ENCODE data around the gene PLA2R1. TPM values are rescaled to one million over a fixed set of nuclear protein-coding genes. Genes with fewer than 3 reads are reported as not detected.

Gene PLA2R1
- total and polyA plus RNA-seq, 8 donors = 0.31 to 6.8 (median 3.3) TPM

DNA sequence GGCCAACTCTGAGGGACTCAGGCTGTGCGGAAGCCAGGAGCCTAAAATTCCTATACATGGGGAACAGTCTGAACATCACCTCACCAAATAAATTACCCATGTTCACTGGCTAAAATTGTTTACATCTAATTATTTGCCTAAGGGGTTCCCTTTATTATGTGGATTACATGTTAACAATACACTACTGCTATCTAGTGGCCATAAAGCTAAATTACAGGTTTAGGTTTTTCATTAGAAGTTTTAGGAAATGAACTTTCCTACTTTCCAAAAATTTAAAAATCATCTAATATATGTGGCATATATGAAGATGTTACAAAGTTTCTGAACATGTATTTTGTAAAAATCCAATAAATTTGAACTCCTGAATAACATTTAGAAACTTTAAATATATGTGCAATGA is 40.3 kb downstream of the PLA2R1 start:
- no peaks in the 10 kb centered on the region for H3K27me3 ChIP-seq
- TF ChIP-seq CTCF (IDR thresholded peaks at IDR 0.05) = no peak
- TF ChIP-seq EP300 (IDR thresholded peaks at IDR 0.05) = no peak
- TF ChIP-seq POLR2A (IDR thresholded peaks at IDR 0.05) = no peak
- no peak for TF ChIP-seq POLR2AphosphoS5 (IDR thresholded peaks at IDR 0.05)
- no peaks in the 10 kb centered on the region for H3K4me1 ChIP-seq
- peaks cover 0 to 5% (median 3%) of the 10 kb centered on the region in 4 donors for H3K9me3 ChIP-seq
- H3K36me3 ChIP-seq = peaks cover 0 to 20% (median 11%) of the 10 kb centered on the region in 4 donors
- WGBS, 5 donors = 88 to 100% (median 97%) methylated on average over 1 of the region's 1 CpG
- no peak for DNase-seq
- intact Hi-C loops (cut with DNase I; ENCODE audit: low total_unique reads) = no loop called here
- H3K4me3 ChIP-seq = no peak overlapping the region
- H3K27ac ChIP-seq = no peak overlapping the region

DNA sequence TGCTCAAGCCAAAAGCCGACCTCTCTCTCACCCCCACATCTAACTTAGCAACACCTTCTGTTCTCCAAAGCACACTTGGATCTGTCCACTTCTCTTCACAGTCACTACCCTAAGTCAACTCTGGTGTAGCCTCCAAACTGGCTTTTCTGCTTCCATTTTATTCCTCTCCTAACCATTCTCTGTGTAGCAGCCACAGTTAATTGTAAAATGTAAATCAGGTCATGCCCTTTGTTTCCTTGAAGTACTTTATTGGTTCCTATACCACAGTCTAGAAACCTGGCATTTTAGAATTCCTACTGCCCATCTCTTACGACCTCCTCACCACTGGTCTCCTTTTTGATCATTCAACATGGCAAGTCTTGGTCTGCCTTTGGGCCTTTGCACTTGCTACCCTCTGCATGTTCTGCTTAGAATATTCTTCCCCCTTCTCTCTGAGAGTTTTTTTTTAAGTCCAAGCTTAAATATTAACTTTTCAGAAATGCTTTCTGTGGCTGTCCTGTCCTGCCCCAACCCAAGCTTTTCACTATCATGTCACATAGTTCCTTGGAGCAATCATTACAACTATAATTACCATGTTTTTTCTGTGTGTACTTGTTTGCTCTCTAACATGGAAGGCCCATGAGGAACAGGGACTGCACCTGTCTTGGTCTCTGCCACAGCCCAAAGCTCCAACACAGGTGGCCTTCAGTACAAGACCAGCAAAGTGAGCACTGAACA is 42.9 kb downstream of the PLA2R1 start:
- no peak overlapping the region for H3K27ac ChIP-seq

DNA sequence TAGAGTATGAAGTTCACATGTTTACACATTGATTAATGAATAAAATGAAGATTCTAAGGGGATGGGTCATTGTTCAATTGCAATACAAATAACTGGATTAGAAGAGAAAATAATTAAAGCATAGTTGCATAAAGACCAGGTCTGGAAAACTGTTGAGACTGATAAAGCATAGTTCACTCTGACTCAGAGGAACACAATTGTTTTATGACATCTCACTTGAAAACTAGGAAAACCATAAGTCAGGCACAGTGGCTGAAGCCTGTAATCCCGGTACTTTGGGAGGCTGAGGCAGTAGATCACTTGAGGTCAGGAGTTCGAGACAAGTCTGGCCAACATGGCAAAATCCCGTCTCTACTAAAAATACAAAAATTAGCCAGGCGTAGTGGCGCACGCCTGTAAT is 46.7 kb downstream of the PLA2R1 start:
- WGBS, 5 donors = 74 to 84% (median 82%) methylated on average over 6 of the region's 6 CpGs
- DNase-seq = no peak
- H3K9me3 ChIP-seq = no peaks in the 10 kb centered on the region
- intact Hi-C loops (cut with DNase I; ENCODE audit: low total_unique reads) = no loop called here
- H3K27me3 ChIP-seq = no peaks in the 10 kb centered on the region
- H3K27ac ChIP-seq = no peak overlapping the region
- no peak overlapping the region for H3K4me3 ChIP-seq
- no peaks in the 10 kb centered on the region for H3K4me1 ChIP-seq
- peaks cover 0 to 34% (median 25%) of the 10 kb centered on the region in 4 donors for H3K36me3 ChIP-seq
- TF ChIP-seq POLR2A (IDR thresholded peaks at IDR 0.05) (no peak), CTCF (IDR thresholded peaks at IDR 0.05) (no peak), EP300 (IDR thresholded peaks at IDR 0.05) (no peak), POLR2AphosphoS5 (IDR thresholded peaks at IDR 0.05) (no peak)

More for the DNA sequence above, 42.9 kb downstream of the PLA2R1 start:
- WGBS, 5 donors = 82 to 96% (median 91%) methylated on average over 2 of the region's 2 CpGs
- Histone ChIP-seq H3K4me1 (no peaks in the 10 kb centered on the region), H3K9me3 (peaks cover 0 to 5% (median 3%) of the 10 kb centered on the region in 4 donors), H3K36me3 (peaks cover 0 to 20% (median 18%) of the 10 kb centered on the region in 4 donors), H3K4me3 (no peak overlapping the region), H3K27me3 (no peaks in the 10 kb centered on the region)
- no peak for TF ChIP-seq CTCF (IDR thresholded peaks at IDR 0.05)
- no peak for TF ChIP-seq POLR2AphosphoS5 (IDR thresholded peaks at IDR 0.05)
- TF ChIP-seq EP300 (IDR thresholded peaks at IDR 0.05) = no peak
- no peak for TF ChIP-seq POLR2A (IDR thresholded peaks at IDR 0.05)
- intact Hi-C loops (cut with DNase I; ENCODE audit: low total_unique reads) = no loop called here
- DNase-seq = no peak

DNA sequence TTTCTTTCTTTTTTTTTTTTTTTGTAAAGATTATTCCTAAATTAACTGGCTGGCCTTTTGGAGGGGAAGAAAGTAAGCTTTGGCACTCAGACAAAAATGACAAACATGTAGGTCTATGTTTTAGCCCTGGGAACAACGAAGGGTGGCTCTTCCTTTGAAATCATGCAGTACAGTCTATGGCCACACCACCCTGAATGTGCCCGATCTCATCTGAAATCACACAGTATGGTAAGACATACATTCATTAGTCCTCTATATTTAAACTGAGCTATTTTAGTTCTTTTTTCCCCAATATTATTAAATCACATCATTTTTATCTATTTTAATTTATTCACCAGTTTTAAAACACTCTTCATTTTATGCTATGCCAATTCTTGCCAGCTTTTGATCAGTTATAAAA is 48.2 kb downstream of the PLA2R1 start:
- WGBS, 5 donors = 19 to 60% (median 33%) methylated on average over 2 of the region's 2 CpGs
- Histone ChIP-seq H3K36me3 (peaks cover 0 to 25% (median 15%) of the 10 kb centered on the region in 4 donors), H3K4me1 (no peaks in the 10 kb centered on the region), H3K27me3 (no peaks in the 10 kb centered on the region), H3K4me3 (no peak overlapping the region), H3K27ac (no peak overlapping the region), H3K9me3 (no peaks in the 10 kb centered on the region)
- TF ChIP-seq CTCF (IDR thresholded peaks at IDR 0.05) = no peak
- no peak for TF ChIP-seq POLR2AphosphoS5 (IDR thresholded peaks at IDR 0.05)
- no peak for DNase-seq
- intact Hi-C loops (cut with DNase I; ENCODE audit: low total_unique reads) = no loop called here
